Rectal smooth muscle tissue (tissue), 1 donor: Measurements from ENCODE around the gene BRD1.
"Not testable (repeated sequence)": the region's sequence is repeated elsewhere in the genome, so short reads cannot be mapped to it uniquely, and the experiment has no call there.

Experiments used
- H3K27ac ChIP-seq: one replicate; pipeline ENCODE4 v1.7.0; 2013; ENCODE audit warnings: low read depth, low read length, inconsistent platforms
- H3K27me3 ChIP-seq: one replicate; pipeline ENCODE4 v1.7.0; 2013; ENCODE audit warnings: low read length; ENCODE audit not compliant: control insufficient read depth, insufficient read depth
- H3K36me3 ChIP-seq: one replicate; pipeline ENCODE4 v1.7.0; 2013; ENCODE audit warnings: low read length; ENCODE audit not compliant: control insufficient read depth, insufficient read depth
- H3K4me1 ChIP-seq: one replicate; pipeline ENCODE4 v1.7.0; 2013; ENCODE audit warnings: low read length; ENCODE audit not compliant: control insufficient read depth, insufficient read depth
- H3K4me3 ChIP-seq: one replicate; pipeline ENCODE4 v1.7.0; 2013; ENCODE audit warnings: low read length
- H3K9ac ChIP-seq: one replicate; pipeline ENCODE4 v1.7.0; 2013; ENCODE audit warnings: low read length

The BRD1 gene

GRCh38 chr22:49862496-49862776 lies 34.8 kb upstream of the BRD1 start:
- Histone ChIP-seq H3K4me3 (no peak overlapping the region), H3K27ac (no peak overlapping the region), H3K36me3 (no peaks in the 10 kb centered on the region), H3K4me1 (no peaks in the 10 kb centered on the region), H3K9ac (no peak overlapping the region), H3K27me3 (no peaks in the 10 kb centered on the region)

- Histone ChIP-seq H3K36me3 (no peaks in the 10 kb centered on the region), H3K9ac (no peak overlapping the region), H3K27me3 (no peaks in the 10 kb centered on the region), H3K4me1 (no peaks in the 10 kb centered on the region), H3K27ac (no peak overlapping the region), H3K4me3 (no peak overlapping the region)
Observed at GRCh38 chr22:49861642-49862495, 34.2 kb upstream of the BRD1 start.

- H3K4me1 ChIP-seq = no peaks in the 10 kb centered on the region
- no peak overlapping the region for H3K9ac ChIP-seq
Observed at GRCh38 chr22:49858827-49859226, 31.2 kb upstream of the BRD1 start.

GRCh38 chr22:49856766-49857618 lies 29.3 kb upstream of the BRD1 start:
- Histone ChIP-seq H3K4me1 (no peaks in the 10 kb centered on the region), H3K4me3 (no peak overlapping the region), H3K27ac (no peak overlapping the region), H3K36me3 (no peaks in the 10 kb centered on the region), H3K27me3 (no peaks in the 10 kb centered on the region), H3K9ac (no peak overlapping the region)

More at GRCh38 chr22:49858827-49859226, 31.2 kb upstream of the BRD1 start:
- Histone ChIP-seq H3K27ac (no peak overlapping the region), H3K36me3 (no peaks in the 10 kb centered on the region), H3K27me3 (no peaks in the 10 kb centered on the region), H3K4me3 (no peak overlapping the region)

GRCh38 chr22:49856343-49856742 lies 28.7 kb upstream of the BRD1 start:
- H3K9ac ChIP-seq = no peak overlapping the region
- H3K36me3 ChIP-seq = no peaks in the 10 kb centered on the region
- H3K27me3 ChIP-seq = no peaks in the 10 kb centered on the region
- H3K4me1 ChIP-seq = no peaks in the 10 kb centered on the region
- H3K27ac ChIP-seq = no peak overlapping the region
- no peak overlapping the region for H3K4me3 ChIP-seq

GRCh38 chr22:49855251-49855911 lies 27.7 kb upstream of the BRD1 start:
- H3K27ac ChIP-seq = no peak overlapping the region
- peak overlapping the region; percentile 81 for H3K4me3 ChIP-seq
- H3K4me1 ChIP-seq = no peaks in the 10 kb centered on the region
- no peaks in the 10 kb centered on the region for H3K27me3 ChIP-seq
- peak overlapping the region; percentile 53 for H3K9ac ChIP-seq
- H3K36me3 ChIP-seq = no peaks in the 10 kb centered on the region

- Histone ChIP-seq H3K4me1 (no peaks in the 10 kb centered on the region), H3K27me3 (peaks cover 7% of the 10 kb centered on the region), H3K36me3 (no peaks in the 10 kb centered on the region), H3K4me3 (peak overlapping the region; percentile 81), H3K27ac (no peak overlapping the region), H3K9ac (peak overlapping the region; percentile 25)
Observed at GRCh38 chr22:49853981-49854831, 26.5 kb upstream of the BRD1 start.

GRCh38 chr22:49852898-49853894 lies 25.5 kb upstream of the BRD1 start, which contains the start of gene ZBED4:
Gene ZBED4 (plus strand): TSS chr22:49853844. CDS start chr22:49883663, 29,819 bp downstream.
- H3K4me3 ChIP-seq = peak within 1 kb of the TSS; percentile 81
- H3K27ac ChIP-seq = peak within 1 kb of the TSS; percentile 94
- H3K27me3 ChIP-seq = peaks cover 10% of the 10 kb centered on the region
- no peaks in the 10 kb centered on the region for H3K4me1 ChIP-seq
- H3K9ac ChIP-seq = peak within 1 kb of the TSS; percentile 51
- H3K36me3 ChIP-seq = no peaks in the 10 kb centered on the region

- Histone ChIP-seq H3K27me3 (peaks cover 16% of the 10 kb centered on the region), H3K9ac (peak overlapping the region; percentile 51), H3K27ac (peak overlapping the region; percentile 94), H3K4me3 (peak overlapping the region; percentile 70)
- not testable (repeated sequence) for H3K36me3 ChIP-seq, H3K4me1 ChIP-seq
Observed at GRCh38 chr22:49852568-49852897, 24.9 kb upstream of the BRD1 start.

GRCh38 chr22:49850959-49851802 lies 23.5 kb upstream of the BRD1 start:
- no peaks in the 10 kb centered on the region for H3K4me1 ChIP-seq
- no peak overlapping the region for H3K27ac ChIP-seq
- no peak overlapping the region for H3K9ac ChIP-seq
- H3K4me3 ChIP-seq = no peak overlapping the region
- no peaks in the 10 kb centered on the region for H3K36me3 ChIP-seq
- peaks cover 16% of the 10 kb centered on the region for H3K27me3 ChIP-seq
